Stimulated activated CD4-positive, alpha-beta T cell treated with anti-CD3 and anti-CD28 coated beads, TNF-alpha, amount 100 ng/mL, for 48 hours (primary cell): ENCODE measurements around the gene GAS5.
A peak's percentile ranks its signal among the peaks of the same experiment; 100 is the strongest.
"Not testable (repeated sequence)": the region's sequence is repeated elsewhere in the genome, so short reads cannot be mapped to it uniquely, and the experiment has no call there.

Experiments
- DNase-seq, 3 donors: peaks; one replicate each; pipeline ENCODE4 v3.0.0-alpha.2; 2020; ENCODE audit warnings: low read depth in 3 of 3

GAS5 gene

DNA sequence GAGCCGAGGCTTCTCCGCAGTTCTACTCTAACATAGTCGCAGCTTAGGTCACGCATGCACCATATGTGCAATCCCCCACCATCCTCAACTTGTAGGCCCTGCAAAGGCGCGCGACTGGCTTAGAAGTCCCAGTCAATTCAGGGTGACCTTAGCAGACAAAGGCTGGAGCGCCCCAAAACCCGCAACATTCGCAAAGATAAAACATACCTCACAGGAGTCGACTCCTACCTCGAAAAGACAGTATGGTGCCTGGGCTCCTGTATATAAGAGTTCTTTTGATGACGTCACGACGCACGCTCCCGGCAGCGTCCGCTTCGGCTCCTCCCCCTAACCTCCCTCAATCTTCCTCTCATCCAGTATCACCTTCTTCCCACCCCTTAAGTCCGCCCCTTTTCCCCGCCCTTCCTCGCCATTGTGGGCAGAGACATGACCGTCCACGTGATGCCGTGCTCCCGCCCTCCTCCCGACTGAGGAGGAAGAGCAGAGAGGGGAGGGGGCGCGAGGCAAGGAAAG is at the start of gene GAS5:
GAS5 (minus strand) TSS at position 237 of the 513 bp plus-strand sequence.
- DNase-seq, result peak; percentile 98 to 100 (median 100)

DNA sequence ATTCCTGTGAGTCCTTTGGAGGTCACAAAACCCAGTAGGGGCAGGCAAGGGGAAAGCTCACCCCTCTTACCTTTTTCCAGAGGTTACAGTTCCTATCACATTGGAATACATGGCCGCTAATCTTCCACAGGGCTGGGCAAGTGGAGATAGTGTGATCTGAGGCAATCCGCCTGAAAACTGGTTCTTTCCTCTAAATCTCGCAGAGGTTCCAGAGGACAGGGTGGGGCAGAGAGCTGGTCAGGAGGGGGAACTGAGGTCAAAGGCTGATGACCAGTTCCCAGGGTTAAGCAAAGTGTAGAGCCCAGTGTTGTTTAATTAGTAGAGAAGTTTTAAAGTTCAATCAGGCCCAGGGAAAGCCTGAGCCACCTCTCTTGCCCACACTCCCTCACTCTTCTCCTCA is 49.4 kb upstream of the GAS5 start, which contains the start of gene SERPINC1:
SERPINC1 (minus strand) TSS at position 179 of the 400 bp plus-strand sequence; CDS start at position 111, 68 bp downstream.
- no peak for DNase-seq

GRCh38 chr1:173916667-173917066 is 48.9 kb upstream of the GAS5 start:
- no peak for DNase-seq

- DNase-seq, result no peak
Observed at GRCh38 chr1:173915596-173915995, 47.8 kb upstream of the GAS5 start.

GRCh38 chr1:173914366-173914871 is 46.6 kb upstream of the GAS5 start:
- DNase-seq, result peak; percentile 4 to 12 (median 8)

GRCh38 chr1:173913111-173913510 is 45.3 kb upstream of the GAS5 start:
- DNase-seq, result no peak

GRCh38 chr1:173903827-173904531 is 36.2 kb upstream of the GAS5 start:
- DNase-seq, result no peak

GRCh38 chr1:173900992-173901391 is 33.2 kb upstream of the GAS5 start:
- no peak for DNase-seq

DNA sequence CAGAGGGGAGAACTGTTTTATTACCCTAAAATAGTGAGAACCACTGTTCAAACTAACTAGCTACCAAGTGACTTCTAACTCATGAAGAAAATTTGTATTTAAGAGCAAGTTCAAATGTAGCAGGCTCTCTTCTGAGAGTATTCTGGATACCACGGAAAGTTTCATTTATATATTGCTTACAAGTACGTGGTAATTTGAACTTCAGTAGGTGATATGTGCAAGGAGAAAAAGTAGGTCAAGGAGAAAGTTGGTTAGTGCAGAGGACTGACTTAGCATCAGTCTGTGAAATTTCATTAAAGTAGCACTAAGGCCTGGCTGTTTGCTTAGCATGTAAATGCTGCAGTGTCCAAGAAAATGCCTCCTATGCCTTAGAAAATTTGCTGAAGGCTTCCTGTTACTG is 32.6 kb upstream of the GAS5 start:
- DNase-seq, result no peak

DNA sequence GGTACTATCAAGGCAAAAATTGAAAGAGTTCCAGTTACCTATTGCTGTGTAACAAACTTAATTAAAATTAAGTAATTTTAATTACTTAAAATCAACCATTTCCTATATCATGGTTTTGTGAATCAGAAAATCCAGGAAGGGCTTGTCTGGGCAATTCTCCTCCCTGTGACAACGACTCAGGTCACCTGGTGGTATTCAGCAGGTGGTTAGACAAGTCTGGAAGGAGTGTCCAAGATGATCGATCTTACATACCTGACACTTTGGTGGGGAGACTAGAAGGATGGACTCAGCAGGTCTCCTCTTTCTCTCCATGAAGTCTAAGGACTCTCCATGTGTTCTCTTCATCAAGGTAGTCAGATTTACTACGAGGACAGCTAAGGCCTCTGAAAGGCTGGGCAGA is 26.4 kb upstream of the GAS5 start:
- no peak for DNase-seq

GRCh38 chr1:173893611-173894010 is 25.8 kb upstream of the GAS5 start:
- no peak for DNase-seq

DNA sequence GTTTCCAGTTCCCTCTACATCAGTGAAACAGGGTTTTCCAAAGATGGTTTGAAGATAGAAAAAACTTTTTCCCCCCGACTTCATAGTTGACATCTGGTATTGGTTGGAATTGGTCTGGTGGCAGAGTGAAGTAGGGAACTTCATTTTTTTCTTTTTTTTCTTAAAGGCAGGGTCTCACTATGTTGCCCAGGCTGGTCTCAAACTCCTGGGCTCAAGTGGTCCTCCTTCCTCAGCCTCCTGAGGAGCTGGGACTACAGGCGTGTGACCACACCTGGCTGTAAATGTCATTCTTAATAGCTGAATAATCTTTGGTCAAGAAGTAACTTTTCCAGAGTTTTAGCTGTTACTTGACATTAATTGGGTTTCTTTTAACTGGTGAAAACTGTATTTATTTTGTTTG is 22.1 kb upstream of the GAS5 start:
- no peak for DNase-seq

DNA sequence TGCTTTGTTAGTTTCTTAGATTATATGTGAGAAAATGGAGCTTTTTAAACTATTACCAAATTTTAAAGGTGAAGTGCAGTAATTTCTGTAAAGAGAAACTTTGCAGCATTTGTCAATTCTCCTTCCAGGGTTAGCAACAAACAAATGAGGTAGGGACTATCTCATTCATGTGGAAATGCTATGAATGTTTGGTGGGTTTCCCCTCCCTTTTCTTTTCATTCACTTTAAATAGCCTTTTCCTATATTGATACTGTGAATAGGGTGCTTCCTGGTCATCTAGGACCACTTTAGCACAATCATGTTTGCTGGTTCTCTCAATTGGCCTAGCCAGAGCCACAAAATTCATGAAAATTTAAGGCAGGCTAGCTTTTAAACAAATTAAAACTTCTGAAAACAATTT is 21.0 kb upstream of the GAS5 start:
- no peak for DNase-seq

DNA sequence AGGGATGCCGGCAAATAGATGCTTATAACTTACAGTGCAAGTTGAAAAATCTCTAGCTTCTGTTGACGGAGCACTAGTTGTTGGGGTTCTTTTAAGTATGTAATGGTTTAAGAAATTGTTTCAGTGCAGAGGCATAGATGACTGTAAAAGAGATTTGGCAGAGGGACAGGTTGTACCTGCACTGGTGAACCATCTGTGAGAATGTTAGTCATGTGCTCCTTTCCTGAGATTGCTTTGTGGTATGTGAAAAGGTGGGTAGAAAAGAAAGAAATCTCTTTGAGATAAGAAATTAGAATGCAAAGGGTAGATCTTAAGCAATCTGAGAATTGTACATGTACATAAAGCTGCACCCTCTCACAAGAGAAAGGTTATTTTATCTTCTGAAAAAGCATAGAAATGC is 19.8 kb upstream of the GAS5 start:
- no peak for DNase-seq

DNA sequence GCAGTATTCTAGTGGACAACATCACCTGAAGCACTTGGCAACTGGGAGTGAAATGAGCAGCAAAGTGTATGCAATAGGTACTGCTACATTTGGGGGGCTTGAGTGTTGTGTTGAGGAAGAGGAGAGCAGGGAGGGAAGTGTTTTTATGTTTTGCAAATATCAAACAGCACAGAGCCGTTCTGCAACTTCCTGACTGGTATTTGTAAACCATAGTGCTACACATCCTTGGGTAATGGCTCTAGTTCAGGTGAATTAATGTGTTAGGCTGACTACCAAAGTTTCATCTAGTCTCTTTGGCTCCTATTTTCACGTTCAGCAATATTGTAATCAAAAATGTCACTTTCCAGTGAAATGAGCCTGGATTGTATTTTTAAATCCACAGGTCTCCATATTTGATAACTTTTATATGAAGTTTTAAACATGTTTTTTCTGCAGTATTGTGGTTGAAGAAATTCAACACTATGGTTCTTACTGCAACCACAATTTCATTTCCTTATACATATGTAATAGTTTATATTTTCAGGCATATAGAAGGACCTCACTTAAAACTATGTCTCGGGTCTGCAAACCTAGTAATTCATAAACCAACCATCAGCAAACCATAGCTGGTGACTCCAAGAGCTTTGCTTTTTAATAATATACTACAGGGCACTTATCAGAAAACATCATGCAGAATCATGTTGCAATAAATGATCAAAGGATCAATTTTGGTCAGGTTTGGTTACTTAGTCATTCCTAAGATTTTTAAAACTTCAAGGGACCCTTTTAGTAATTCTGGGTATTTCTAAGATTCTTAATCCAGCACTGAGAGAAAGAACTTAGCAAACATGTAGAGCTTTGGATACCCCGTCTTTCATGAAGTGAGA is 19.2 kb upstream of the GAS5 start:
- DNase-seq, result no peak

- DNase-seq, result no peak
Observed at GRCh38 chr1:173884701-173885100, 16.9 kb upstream of the GAS5 start.

DNA sequence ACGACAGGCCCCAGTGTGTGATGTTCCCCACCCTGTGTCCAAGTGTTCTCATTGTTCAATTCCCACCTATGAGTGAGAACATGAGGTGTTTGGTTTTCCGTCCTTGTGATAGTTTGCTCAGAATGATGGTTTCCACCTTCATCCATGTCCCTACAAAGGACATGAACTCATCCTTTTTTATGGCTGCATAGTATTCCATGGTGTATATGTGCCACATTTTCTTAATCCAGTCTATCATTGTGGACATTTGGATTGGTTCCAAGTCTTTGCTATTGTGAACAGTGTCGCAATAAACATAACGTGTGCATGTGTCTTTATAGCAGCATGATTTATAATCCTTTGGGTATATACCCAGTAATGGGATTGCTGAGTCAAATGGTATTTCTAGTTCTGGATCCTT is 13.3 kb upstream of the GAS5 start:
- DNase-seq, result not testable (repeated sequence)

GRCh38 chr1:173878251-173878650 is 10.5 kb upstream of the GAS5 start:
- no peak for DNase-seq

DNA sequence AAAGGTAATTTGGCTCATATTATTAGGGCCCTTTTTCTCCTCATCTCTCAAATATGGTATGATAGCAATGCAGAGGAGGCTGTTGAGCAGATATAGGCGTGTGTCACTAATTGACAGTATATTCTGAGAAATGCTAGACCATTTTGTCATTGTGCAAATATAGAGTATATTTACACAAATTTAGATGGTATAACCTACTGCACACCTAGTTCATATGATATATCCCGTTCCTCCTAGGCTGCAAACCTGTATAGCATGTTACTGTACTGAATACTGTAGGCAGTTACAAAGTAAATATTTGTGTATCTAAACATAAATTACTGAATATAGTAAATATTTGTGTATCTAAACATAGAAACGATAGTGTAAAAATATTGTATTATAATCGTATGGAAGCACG is 8.9 kb upstream of the GAS5 start:
- DNase-seq, result no peak

GRCh38 chr1:173871500-173871899 is 3.7 kb upstream of the GAS5 start:
- no peak for DNase-seq

DNA sequence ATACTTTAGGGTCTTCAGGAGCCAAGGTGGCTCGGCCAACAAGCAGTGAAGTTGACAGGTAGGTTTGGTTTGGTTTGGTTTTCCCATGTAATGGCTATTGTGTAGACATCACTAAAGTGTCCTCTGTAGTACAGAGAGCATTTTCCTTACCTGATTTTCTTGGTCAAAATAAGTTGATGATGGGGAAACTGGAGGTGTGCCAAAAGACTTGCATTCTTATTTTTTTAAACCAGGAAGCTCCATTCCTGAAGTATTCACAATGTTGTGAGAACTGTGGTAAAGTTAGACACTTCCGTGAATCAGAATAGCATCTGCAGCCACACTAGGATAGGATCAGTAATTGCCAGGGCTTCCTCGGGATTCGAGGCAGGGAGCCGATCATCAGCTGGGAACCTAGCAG is 3.3 kb upstream of the GAS5 start:
- no peak for DNase-seq

DNA sequence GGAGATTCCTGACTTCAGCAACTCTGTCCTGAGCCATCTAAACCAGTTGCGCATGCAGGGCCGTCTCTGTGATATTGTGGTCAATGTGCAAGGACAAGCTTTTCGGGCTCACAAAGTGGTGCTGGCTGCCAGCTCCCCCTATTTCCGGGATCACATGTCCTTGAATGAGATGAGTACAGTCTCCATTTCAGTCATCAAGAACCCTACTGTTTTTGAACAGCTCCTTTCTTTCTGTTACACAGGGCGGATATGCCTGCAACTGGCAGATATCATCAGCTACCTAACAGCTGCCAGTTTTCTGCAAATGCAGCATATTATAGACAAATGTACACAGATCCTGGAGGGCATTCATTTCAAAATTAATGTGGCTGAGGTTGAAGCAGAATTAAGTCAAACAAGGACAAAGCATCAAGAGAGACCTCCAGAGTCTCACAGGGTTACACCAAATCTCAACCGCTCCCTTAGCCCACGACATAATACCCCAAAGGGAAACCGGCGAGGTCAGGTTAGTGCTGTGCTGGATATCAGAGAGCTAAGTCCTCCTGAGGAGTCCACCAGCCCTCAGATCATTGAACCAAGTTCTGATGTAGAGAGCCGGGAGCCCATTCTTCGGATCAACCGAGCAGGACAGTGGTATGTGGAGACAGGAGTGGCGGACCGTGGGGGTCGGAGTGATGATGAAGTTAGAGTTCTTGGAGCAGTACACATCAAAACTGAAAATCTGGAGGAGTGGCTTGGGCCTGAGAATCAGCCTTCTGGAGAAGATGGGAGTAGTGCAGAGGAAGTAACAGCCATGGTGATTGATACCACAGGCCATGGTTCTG is 2.7 kb upstream of the GAS5 start:
- DNase-seq, result no peak
